Gastroesophageal sphincter (tissue), 4 donors: Measurements from ENCODE around the gene TBC1D5. TPM values are rescaled to one million over a fixed set of nuclear protein-coding genes. Genes with fewer than 3 reads are reported as not detected.
A peak's percentile ranks its signal among the peaks of the same experiment; 100 is the strongest.

Experiments
- ATAC-seq: fragments of 150-250 bp; one replicate; pipeline ENCODE4 v1.9.1; 2016; ENCODE audit warnings: mild to moderate bottlenecking, moderate library complexity
- H3K27ac ChIP-seq, 4 donors: fragments of 200-600 bp; sonication (generic) in 3 of 4; 1 replicate in 3 of 4; 2 replicates in 1 of 4; pipeline ENCODE4 v1.5.1; 2016 to 2019
- H3K27me3 ChIP-seq: fragments of 200-600 bp; sonication (generic); one replicate; pipeline ENCODE4 v1.5.1; 2019
- H3K36me3 ChIP-seq, 2 donors: fragments of 200-600 bp; sonication (generic); one replicate each; pipeline ENCODE4 v1.5.1; 2019; ENCODE audit warnings: control low read depth in 1 of 2
- H3K4me1 ChIP-seq, 3 donors: fragments of 200-600 bp; sonication (generic); 1 replicate in 2 of 3; 2 replicates in 1 of 3; pipeline ENCODE4 v1.5.1; 2016 to 2019; ENCODE audit warnings: control low read depth in 2 of 3
- H3K4me3 ChIP-seq, 2 donors: fragments of 200-600 bp; sonication (generic); one replicate each; pipeline ENCODE4 v1.5.1; 2019; ENCODE audit warnings: mild to moderate bottlenecking in 1 of 2, moderate library complexity in 1 of 2
- H3K9me3 ChIP-seq, 3 donors: fragments of 200-600 bp; sonication (generic); one replicate each; pipeline ENCODE4 v1.5.1; 2017 to 2019; ENCODE audit warnings: control low read depth in 2 of 3
- CTCF ChIP-seq, 4 experiments: fragments of 200-600 bp in 2 of 4; fragments of 450-650 bp in 2 of 4; sonication (generic) in 1 of 4; IDR thresholded peaks; one replicate each; pipeline ENCODE4 v1.5.1; 2017 to 2019; ENCODE audit warnings: antibody characterized with exemption in 4 of 4, mild to moderate bottlenecking in 2 of 4, moderate library complexity in 2 of 4
- EP300 ChIP-seq: sonication (generic); formaldehyde crosslinking; IDR thresholded peaks from one replicate; pipeline ENCODE4 v1.6.1; 2017; ENCODE audit warnings: antibody characterized with exemption, mild to moderate bottlenecking
- POLR2A ChIP-seq, 2 donors: fragments of 450-650 bp; IDR thresholded peaks; one replicate each; pipeline ENCODE4 v1.6.1; 2017; ENCODE audit warnings: antibody characterized with exemption in 2 of 2, mild to moderate bottlenecking in 2 of 2, moderate library complexity in 1 of 2
- POLR2AphosphoS5 ChIP-seq: sonication (generic); formaldehyde crosslinking; IDR thresholded peaks from one replicate; pipeline ENCODE4 v1.6.1; 2017; ENCODE audit warnings: antibody characterized with exemption
- WGBS, 2 donors: methylation state at CpG; one replicate each; pipeline ENCODE4 v1.1.5; 2018; ENCODE audit warnings: low coverage in 1 of 2; 5-methylcytosine and 5-hydroxymethylcytosine counted together
- total RNA-seq, 4 donors: library from RNA; depleted of rRNA; stranded (reverse); fragments of >200 nt; gene quantifications; one replicate each; pipeline ENCODE4 v1.1.0, GENCODE V29; 2016

TBC1D5 gene
- total RNA-seq, 4 donors from 2014 or later: 59.5 to 66.6 (median 61.6) TPM

GRCh38 chr3:17742880-17743657 is 638 bp upstream of the TBC1D5 start:
- Histone ChIP-seq H3K4me3 (peak overlapping the region; percentile 74 to 95), H3K36me3 (no peaks in the 10 kb centered on the region), H3K27me3 (no peaks in the 10 kb centered on the region), H3K4me1 (peaks cover 6 to 43% (median 13%) of the 10 kb centered on the region in 3 donors), H3K9me3 (no peaks in the 10 kb centered on the region), H3K27ac (peak overlapping the region; percentile 93 to 99 (median 94))
- TF ChIP-seq POLR2A (IDR thresholded peaks at IDR 0.05) (no peak), EP300 (no peak), CTCF (IDR thresholded peaks at IDR 0.05) (no peak), POLR2AphosphoS5 (no peak)
- no peak for ATAC-seq
- WGBS, 2 donors: 0 to 3% methylated on average over 5 to 8 of the region's 12 CpGs

- Histone ChIP-seq H3K36me3 (no peaks in the 10 kb centered on the region), H3K9me3 (no peaks in the 10 kb centered on the region), H3K27ac (peak overlapping the region; percentile 93 to 99 (median 94)), H3K4me3 (peak overlapping the region; percentile 74 to 95), H3K4me1 (peaks cover 6 to 48% (median 13%) of the 10 kb centered on the region in 3 donors), H3K27me3 (no peaks in the 10 kb centered on the region)
- TF ChIP-seq POLR2AphosphoS5: no peak
- ATAC-seq: no peak
- 0 to 2% methylated on average over 8 to 9 of the region's 17 CpGs for WGBS, 2 donors
Measured at GRCh38 chr3:17741621-17742101, 770 bp downstream of the TBC1D5 start.

GRCh38 chr3:17740721-17741141 is 1.7 kb downstream of the TBC1D5 start:
- Histone ChIP-seq H3K36me3 (no peaks in the 10 kb centered on the region), H3K4me1 (peaks cover 6 to 48% (median 13%) of the 10 kb centered on the region in 3 donors), H3K4me3 (peak overlapping the region in 1 of 2 donors; percentile 95), H3K9me3 (no peaks in the 10 kb centered on the region), H3K27me3 (no peaks in the 10 kb centered on the region), H3K27ac (peak overlapping the region; percentile 5 to 99 (median 94))
- WGBS, 2 donors: 0 to 40% methylated on average over 1 to 3 of the region's 3 CpGs
- ATAC-seq: no peak
- TF ChIP-seq POLR2AphosphoS5 (no peak), EP300 (no peak), CTCF (IDR thresholded peaks at IDR 0.05) (no peak), POLR2A (IDR thresholded peaks at IDR 0.05) (no peak)

- no peak for ATAC-seq
- no peak for TF ChIP-seq POLR2A (IDR thresholded peaks at IDR 0.05)
- TF ChIP-seq POLR2AphosphoS5: no peak
- TF ChIP-seq CTCF (IDR thresholded peaks at IDR 0.05): no peak
- no peak for TF ChIP-seq EP300
- H3K4me3 ChIP-seq: no peak overlapping the region
- peaks cover 6 to 47% (median 13%) of the 10 kb centered on the region in 3 donors for H3K4me1 ChIP-seq
- no peaks in the 10 kb centered on the region for H3K9me3 ChIP-seq
- 77 to 91% methylated on average over 1 to 2 of the region's 2 CpGs for WGBS, 2 donors
- H3K36me3 ChIP-seq: no peaks in the 10 kb centered on the region
- H3K27me3 ChIP-seq: no peaks in the 10 kb centered on the region
- no peak overlapping the region for H3K27ac ChIP-seq
Measured at GRCh38 chr3:17738921-17739320, 3.5 kb downstream of the TBC1D5 start.

- no peak for ATAC-seq
- Histone ChIP-seq H3K36me3 (no peaks in the 10 kb centered on the region), H3K9me3 (no peaks in the 10 kb centered on the region), H3K4me1 (peaks cover 6 to 40% (median 13%) of the 10 kb centered on the region in 3 donors), H3K27me3 (no peaks in the 10 kb centered on the region), H3K4me3 (no peak overlapping the region), H3K27ac (no peak overlapping the region)
- WGBS, 2 donors: 83 to 100% methylated on average over 2 of the region's 2 CpGs
- TF ChIP-seq POLR2AphosphoS5 (no peak), EP300 (no peak), POLR2A (IDR thresholded peaks at IDR 0.05) (no peak), CTCF (IDR thresholded peaks at IDR 0.05) (no peak)
Measured at GRCh38 chr3:17738219-17738618, 4.2 kb downstream of the TBC1D5 start.
